Measurements from ENCODE around the gene ZFP69B. TPM values are rescaled to one million over a fixed set of nuclear protein-coding genes. Genes with fewer than 3 reads are reported as not detected.

ZFP69B gene
- total RNA-seq, 1 experiment from 2014 or later = 11.6 TPM

GRCh38 chr1:40411294-40411693 is 39.0 kb upstream of the ZFP69B start:
- ATAC-seq (no peak), DNase-seq (ENCODE audit: low read depth, low spot score) (no peak)
- Histone ChIP-seq H3K27ac (ENCODE audit: low read length) (no peak overlapping the region), H3K27me3 (ENCODE audit: control insufficient read depth, insufficient read depth, low read length) (no peaks in the 10 kb centered on the region), H3K4me1 (ENCODE audit: control insufficient read depth, insufficient read depth, low read length) (no peaks in the 10 kb centered on the region), H3K4me3 (ENCODE audit: low read depth in 2 of 2, low read length in 2 of 2) (no peak overlapping the region), H3K36me3 (ENCODE audit: control insufficient read depth, insufficient read depth, low read length) (peaks cover 4% of the 10 kb centered on the region; the same call in 1 of the 2 replicates), H3K9me3 (ENCODE audit: control insufficient read depth, insufficient read depth, low read depth, low read length) (no peaks in the 10 kb centered on the region)
- POLR2A ChIA-PET = no interaction called here
- CTCF ChIA-PET = no interaction called here
- in situ Hi-C loops (cut with HindIII; ENCODE audit: low pct_unique_long_range_greater_than_20kb, low sequenced_read_pairs) (no loop called here), intact Hi-C loops (cut with micrococcal nuclease; ENCODE audit: unreplicated experiment) (no loop called here)
- BruUV-seq (replicated peaks) = no TSS peak
- TF ChIP-seq SIN3A (IDR thresholded peaks at IDR 0.05; ENCODE audit: borderline replicate concordance, insufficient read depth, low read depth, low read length) = no peak
- no peak for TF ChIP-seq REST (IDR thresholded peaks at IDR 0.05; ENCODE audit: insufficient read depth in 1 of 2, low read depth in 2 of 2, low read length in 1 of 2)
- TF ChIP-seq POLR2AphosphoS5 (IDR thresholded peaks at IDR 0.05; ENCODE audit: low read depth, low read length) = no peak
- no peak for TF ChIP-seq CTCF (IDR thresholded peaks at IDR 0.05)
- TF ChIP-seq TCF7L2 (IDR thresholded peaks at IDR 0.05; ENCODE audit: low read depth, low read length) = no peak

GRCh38 chr1:40411843-40412242 is 38.4 kb upstream of the ZFP69B start:
- ChIA-PET POLR2A (no interaction called here), CTCF (no interaction called here)
- H3K9me3 ChIP-seq (ENCODE audit: control insufficient read depth, insufficient read depth, low read depth, low read length) = no peaks in the 10 kb centered on the region
- no peak overlapping the region for H3K27ac ChIP-seq (ENCODE audit: low read length)
- no peak for TF ChIP-seq CTCF (IDR thresholded peaks at IDR 0.05)
- no peak overlapping the region for H3K4me3 ChIP-seq (ENCODE audit: low read depth in 2 of 2, low read length in 2 of 2)
- intact Hi-C loops (cut with micrococcal nuclease; ENCODE audit: unreplicated experiment) = no loop called here
- H3K27me3 ChIP-seq (ENCODE audit: control insufficient read depth, insufficient read depth, low read length) = no peaks in the 10 kb centered on the region
- H3K4me1 ChIP-seq (ENCODE audit: control insufficient read depth, insufficient read depth, low read length) = no peaks in the 10 kb centered on the region
- H3K36me3 ChIP-seq (ENCODE audit: control insufficient read depth, insufficient read depth, low read length) = peaks cover 4% of the 10 kb centered on the region; the same call in 1 of the 2 replicates
- ATAC-seq (no peak), DNase-seq (ENCODE audit: low read depth, low spot score) (no peak)
- BruUV-seq (replicated peaks) = no TSS peak
- in situ Hi-C loops (cut with HindIII; ENCODE audit: low pct_unique_long_range_greater_than_20kb, low sequenced_read_pairs) = no loop called here
